Measurements from ENCODE around the gene FOXD3.

GRCh38 chr1:63316984-63317816 lies 5.2 kb upstream of the FOXD3 start:
- peak in 4 of 7 experiments; percentile 41 to 64 (median 46) for TF ChIP-seq CTCF (IDR thresholded peaks at IDR 0.05)
- TF ChIP-seq POLR2AphosphoS5 (IDR thresholded peaks at IDR 0.05), result no peak
- no peak for TF ChIP-seq EP300 (IDR thresholded peaks at IDR 0.05)

Data from stomach (tissue), 4 donors.